NCI-H1930 (cell line): Measurements from ENCODE around the gene TPRG1L.
"Not testable (repeated sequence)": the region's sequence is repeated elsewhere in the genome, so short reads cannot be mapped to it uniquely, and the experiment has no call there.

ENCODE experiments used
- DNase-seq, 2 experiments: peaks; one replicate each; lab custom pipeline; 2025; lab: John Stamatoyannopoulos, UW

TPRG1L gene

DNA sequence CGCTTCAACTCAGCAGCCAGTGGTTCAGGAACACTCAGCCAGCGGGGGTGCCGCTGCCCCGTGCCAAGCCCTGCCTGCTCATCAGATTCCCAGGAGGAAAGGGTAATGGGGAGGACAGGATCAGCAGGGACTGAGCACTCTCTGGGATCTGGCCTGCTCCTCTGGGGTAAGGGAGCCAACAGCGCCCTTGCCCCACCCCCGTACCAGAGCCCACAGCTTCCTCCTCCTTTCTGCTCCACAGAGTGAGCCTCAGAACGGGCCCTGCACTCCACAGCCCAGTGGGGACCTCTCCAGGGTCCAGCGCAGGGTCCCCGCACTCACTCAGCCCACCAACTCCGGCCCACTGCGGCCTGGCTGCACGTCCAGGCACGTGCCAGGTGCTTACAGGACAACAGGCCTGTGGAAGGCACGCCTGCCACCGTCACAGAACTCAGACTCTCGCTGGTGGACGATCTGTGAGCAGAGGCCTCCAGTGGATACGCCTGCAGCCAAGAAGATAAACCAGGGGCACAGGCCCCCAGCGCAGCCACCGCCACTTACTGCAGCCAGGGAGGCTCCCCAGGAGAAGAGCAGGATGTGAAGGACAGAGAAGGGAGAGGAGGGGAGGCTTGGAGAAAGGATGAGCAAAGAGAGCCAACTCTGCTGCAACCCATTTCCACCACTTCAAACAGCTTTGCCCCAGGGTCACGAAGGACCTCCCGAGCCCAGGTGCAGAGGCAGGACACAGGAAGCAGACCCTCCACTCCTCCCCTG, 15.6 kb upstream of the TPRG1L start:
- DNase-seq = no peak

DNA sequence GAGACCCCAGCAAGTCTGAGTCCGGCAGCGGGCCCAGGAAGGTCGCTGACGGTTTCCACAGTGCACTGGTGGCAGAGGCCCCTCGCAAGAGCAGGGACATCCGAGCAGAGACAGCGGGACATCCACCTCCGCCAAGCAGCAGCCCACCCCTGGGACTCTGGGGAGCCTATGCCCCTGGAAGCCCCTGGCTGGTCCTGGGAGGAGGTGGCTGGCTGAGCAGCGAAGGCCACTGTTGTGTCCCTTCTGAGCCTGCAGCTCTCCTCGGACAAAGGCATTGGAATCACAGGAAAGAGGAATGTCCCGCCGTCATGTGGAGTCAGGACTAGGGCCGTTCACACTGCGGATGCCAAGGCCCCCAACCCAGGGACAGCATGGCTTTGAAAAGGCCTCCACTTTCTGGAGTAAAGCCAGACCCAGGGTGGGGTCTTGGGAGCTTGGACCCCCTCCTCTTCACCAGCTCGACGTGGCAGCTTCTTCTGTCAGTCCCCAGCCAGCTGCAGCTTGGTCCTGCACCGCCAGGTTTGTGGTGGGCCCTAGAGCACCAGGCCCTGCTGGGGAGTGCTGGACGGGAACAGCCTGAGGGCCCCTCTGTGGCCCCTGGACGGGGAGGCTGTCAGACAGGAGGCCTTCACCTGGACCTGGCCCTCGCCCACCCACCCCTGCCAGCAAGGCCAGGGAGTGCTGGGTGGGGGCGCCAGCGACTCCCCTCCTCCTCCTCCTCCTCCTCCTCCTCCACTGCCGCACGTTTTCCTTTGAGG, 14.9 kb upstream of the TPRG1L start:
- DNase-seq = no peak

DNA sequence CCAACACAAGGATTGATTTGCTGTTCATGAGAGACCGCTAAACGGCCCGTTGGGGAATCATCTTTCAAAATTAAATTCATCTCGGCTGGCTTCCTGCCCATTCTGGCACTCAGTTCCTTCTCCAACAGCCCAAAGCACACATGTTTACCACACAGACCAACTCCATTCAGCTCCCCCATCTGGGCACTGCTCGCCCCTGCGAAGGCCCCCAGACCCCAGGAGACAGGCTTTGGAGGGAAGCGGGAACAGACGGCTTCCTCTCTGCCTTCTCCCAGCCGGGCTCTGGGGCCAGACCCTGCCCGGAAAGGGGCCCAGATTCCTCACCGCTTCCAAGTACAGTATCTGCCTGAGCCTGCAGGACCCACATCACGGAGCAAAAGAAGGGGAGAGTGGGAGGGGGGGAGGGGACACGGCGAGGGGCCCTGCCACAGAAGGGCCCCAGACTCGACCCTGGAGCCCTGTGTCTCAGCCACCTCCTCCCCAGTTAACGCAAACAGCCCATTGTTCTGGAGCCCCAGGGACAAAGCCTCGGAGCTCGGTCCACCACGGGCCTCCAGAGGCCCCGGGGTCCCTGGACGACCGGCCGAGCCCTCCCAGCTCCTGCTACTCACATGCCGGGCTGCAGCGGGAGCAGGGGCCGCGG, 14.2 kb upstream of the TPRG1L start:
- DNase-seq = no peak

- no peak for DNase-seq
Measured at GRCh38 chr1:3611170-3612019, 13.4 kb upstream of the TPRG1L start, which contains the start of gene MEGF6. Gene MEGF6, minus strand, starts transcription at chr1:3611508. Its CDS starts 240 bp downstream, at chr1:3611268.

GRCh38 chr1:3612123-3612522, 12.7 kb upstream of the TPRG1L start:
- no peak for DNase-seq

DNA sequence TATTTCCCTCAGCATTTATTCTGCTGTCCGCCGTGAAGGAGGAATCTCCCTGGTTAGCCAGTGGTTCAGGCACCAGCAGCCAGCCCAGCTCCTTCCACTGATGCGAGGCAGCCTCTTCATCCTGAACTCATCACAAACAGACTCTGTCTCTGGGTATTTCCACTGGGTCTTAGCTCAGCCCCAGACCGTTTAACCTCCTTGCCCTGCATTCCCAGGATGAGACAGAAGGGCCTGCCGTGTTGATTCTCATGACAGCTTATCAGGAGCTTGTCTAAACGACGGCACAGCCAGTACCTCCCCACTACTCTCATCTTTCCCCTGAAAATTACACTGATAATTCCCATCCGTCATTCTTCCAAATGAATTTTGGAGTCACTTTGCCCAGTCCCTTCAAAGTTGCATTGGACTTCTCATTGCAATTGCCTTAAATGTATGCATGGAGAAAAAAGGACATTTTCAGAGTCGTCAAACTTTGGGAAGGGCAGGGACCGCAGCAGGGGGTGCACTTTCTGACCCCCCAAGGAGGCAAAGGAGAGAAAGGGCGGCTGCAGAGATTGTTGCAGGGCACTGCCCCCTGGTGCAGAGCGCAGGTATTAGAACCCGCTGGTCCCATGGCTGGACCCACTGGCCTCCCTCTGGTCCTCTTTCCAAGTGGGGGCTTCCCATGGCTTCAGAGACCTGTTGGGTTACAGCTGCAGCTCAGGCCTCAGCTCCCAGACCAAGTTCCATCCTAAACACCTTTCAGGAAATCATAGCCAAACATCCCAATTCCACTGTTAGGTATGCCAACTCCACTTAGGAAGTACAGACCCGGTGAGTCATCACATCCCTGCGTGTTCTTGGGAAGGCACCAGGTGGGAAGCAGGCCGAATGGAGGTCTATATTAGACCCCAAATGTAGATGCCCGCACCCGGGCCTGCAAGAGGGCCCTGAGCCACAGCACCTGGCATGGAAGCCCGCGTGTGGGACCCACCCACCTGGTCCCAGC, 9.8 kb upstream of the TPRG1L start:
- no peak for DNase-seq

- no peak for DNase-seq
Measured at GRCh38 chr1:3616861-3617260, 8.0 kb upstream of the TPRG1L start.

GRCh38 chr1:3617806-3618345, 6.9 kb upstream of the TPRG1L start:
- DNase-seq = no peak

DNA sequence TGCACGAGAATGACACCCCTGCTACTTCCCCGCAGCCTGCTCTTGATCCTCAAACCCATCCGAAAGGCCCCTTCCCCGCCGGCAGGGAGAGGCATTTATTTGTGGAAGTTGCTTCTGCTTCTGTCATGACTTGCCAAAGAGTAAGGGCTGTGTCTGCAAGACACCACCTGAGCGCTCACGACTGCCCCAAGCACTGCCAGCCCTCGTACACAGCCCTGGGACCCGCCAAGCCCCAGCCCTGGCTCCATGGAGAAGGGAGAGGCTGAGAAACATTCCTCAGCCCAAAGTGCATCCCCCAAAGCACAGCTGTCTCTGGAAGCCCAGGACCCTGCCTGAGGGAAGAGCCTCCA, 6.3 kb upstream of the TPRG1L start:
- no peak for DNase-seq

- peak; percentile 18 to 54 for DNase-seq
Measured at GRCh38 chr1:3618881-3619671, 5.7 kb upstream of the TPRG1L start.

GRCh38 chr1:3620708-3621107, 4.1 kb upstream of the TPRG1L start:
- no peak for DNase-seq

GRCh38 chr1:3621151-3621671, 3.6 kb upstream of the TPRG1L start:
- not testable (repeated sequence) for DNase-seq

- not testable (repeated sequence) for DNase-seq
Measured at GRCh38 chr1:3622102-3622501, 2.7 kb upstream of the TPRG1L start.

DNA sequence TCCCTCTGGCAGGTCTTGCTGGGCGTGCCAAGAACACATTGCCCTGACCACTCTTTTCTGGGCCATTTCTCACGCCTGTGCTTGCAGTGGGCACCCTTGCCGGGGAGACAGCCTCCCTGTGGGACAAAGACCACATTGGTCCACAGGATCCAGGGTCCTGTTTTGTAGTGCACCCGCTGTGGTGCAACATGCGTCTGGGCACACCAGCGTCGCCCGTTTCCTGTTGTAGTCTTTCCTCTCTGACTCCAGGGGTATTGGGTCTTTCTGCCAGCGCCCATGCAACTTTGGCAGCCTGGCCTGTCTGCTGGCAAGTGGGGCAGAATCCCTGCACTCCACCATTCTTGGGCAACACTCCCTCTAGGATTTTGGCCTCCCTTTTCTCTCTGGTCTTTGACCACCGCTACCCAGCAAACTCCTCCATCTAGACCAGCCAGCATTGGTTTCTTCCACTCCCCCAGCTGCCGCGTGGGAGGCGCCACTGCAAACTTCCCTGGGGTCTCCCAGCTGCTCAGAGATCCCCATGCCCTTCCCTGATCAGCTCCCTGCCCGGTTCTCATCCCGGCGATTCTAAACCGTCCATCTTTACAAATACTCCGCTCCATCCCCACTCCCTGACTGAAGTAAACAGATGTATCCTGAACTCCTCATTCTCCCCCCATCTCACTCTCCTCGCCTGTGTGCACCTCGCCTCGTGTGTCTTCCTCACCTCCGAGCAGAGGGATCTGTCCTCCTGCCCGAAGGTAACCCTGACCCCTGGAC, 1.2 kb upstream of the TPRG1L start:
- DNase-seq = no peak

DNA sequence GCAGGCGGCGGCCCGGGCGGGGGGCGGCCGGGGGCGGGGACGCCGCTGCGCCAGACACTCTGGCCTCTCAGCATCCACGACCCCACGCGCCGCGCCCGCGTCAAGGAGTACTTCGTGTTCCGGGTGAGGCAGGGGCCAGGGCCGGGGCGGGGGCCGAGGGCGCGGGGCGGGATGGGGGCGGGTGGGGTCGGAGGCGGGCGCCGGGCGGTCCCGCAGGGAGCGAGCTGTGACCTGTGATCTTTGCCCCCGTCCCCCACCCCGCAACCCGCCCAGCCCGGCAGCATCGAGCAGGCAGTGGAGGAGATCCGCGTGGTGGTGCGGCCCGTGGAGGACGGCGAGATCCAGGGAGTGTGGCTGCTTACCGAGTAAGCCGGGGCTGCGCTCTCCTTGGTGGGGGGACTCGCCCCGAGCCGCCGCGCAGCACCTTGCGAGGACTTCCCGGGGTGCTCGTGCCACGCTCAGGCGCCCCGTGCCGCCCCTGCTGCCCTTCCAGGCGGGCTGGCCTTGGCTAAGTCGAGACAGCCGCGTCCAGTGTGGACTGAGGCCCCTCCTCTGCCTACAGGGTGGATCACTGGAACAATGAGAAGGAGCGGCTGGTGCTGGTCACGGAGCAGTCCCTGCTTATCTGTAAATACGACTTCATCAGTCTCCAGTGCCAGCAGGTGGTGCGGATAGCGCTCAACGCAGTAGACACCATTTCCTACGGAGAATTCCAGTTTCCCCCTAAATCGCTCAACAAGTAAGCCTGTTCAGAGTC, 514 bp downstream of the TPRG1L start:
- DNase-seq = no peak

DNA sequence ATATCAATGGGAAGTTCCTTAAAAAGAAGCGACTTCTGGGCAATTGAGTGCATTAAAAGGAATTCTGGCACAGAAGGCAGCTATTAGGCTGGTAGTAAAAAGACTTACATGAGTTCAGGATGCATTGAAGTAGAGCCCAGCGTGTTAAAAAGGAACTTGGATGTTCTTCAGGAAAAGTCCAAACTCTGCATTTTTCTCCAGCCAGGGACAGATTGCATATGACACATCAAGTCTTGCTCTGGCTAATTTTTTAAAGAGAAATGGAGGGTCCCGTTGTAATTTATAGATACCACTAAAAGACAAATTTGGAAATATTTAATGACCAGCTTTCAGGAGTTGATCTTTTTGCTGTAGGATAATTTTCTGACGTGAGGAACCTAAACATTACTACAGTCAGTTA, 1.2 kb downstream of the TPRG1L start:
- DNase-seq = no peak

DNA sequence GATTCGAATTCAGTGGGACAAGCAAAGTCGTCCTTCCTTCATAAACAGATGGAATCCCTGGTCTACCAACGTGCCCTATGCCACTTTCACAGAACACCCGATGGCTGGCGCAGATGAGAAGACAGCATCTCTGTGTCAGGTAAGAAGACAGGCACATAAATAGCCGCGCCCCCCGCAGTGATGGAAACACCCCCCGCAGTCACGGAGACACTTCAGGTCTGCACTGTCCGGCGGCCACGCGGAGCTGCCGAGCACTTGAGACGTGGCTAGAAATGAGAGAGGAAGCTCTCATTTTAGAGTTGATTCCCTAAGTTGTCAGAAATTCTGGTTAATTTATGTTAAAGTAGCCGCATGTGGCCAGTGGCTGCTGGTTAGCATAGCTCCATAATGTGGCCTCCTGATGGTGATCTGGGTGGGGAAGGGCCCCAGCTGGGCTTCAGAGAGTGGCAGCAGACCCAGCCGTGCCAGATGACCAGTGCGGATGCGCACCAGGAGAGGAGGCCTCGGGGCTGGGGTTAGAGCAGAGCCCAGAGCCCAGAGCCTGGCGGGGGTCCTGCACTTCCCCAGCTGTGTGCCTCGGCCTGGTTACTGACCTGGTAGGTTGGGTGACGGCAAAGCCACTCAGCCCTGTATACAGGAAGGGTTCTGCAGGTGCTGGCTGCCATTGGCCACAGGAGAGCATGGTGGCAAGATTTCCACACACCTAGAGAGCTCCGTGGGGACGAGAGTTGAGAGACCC, 2.9 kb downstream of the TPRG1L start:
- DNase-seq = no peak
